Measurements from ENCODE around the gene CMIP.

The CMIP gene

DNA sequence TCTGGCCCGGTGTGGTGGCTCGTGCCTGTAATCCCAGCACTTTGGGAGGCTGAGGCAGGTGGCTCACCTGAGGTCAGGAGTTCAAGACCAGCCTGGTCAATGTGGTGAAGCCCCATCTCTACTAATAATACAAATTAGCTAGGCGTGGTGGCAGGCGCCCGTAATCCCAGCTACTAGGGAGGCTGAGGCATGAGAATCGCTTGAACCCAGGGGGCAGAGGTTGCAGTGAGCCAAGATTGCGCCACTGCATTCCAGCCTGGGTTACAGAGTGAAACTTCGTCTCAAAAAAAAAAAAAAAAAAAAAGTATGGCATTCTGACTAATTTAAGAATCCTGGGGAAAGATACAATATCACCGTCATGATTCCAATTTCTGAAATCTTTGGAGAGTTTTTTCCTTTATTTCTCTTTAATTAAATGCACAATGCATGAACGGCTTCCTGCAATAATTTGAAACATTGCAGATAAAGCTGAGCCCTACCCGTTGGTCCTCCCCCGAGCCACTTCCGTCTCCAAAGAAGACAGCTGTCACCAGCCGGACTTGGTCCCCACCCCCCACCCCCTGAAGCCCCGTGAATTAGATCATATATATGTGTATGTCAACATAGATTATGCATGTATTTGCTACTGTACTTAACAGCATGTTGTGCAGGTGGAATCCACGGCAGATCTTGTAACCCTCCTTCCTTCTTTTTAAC lies 191.8 kb downstream of the CMIP start:
- no peak for DNase-seq (ENCODE audit: low read depth)
- no peak for TF ChIP-seq CTCF (IDR thresholded peaks at IDR 0.05; ENCODE audit: insufficient read depth, low read depth, low read length, missing control alignments)

DNA sequence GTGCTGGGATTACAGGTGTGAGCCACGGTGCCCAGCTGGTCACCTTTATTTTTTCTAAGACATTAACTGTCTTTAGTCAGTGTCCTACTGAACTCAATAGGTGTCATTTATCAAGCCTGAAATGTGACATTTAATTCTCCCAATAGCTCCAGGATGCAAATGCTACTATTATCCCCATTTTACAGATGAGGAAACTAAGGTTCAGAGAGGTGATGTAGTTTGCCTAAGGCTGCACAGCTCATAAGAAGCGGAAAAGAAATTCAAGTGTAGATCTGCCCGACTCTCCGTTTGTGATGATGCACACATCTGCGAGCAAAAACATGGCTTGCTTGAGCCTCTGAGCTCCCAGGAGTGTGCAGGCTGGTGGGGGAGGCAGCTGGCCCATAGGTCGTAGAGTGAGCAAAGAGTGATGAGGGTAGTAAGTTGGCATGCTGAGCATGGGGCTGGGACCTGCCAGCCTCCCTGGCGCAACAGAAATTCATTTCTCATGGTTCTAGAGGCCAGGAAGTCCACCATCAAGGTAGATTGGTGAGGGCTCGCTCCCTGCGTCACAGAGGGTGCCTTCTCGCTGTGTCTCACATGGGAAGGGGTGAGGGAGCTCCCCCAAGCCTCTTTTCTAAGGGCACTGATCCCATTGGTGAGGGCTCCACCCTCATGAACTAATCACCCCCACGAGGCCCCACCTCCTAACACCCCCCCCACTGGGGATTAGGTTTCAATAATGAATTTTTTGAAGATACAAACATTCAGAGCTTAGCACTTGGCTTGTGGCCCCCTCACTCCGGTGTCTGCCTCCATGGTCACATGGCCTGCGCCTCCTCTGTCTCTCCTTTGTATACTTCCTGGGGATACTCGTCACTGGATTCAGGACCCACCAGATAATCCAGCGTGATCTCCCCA lies 193.0 kb downstream of the CMIP start:
- no peak for DNase-seq (ENCODE audit: low read depth)
- no peak overlapping the region for H3K4me3 ChIP-seq (ENCODE audit: low read depth, low read length)
- no peak for TF ChIP-seq CTCF (IDR thresholded peaks at IDR 0.05; ENCODE audit: insufficient read depth, low read depth, low read length, missing control alignments)

More for the DNA sequence above, 191.8 kb downstream of the CMIP start:
- H3K4me3 ChIP-seq (ENCODE audit: low read depth, low read length), result no peak overlapping the region

DNA sequence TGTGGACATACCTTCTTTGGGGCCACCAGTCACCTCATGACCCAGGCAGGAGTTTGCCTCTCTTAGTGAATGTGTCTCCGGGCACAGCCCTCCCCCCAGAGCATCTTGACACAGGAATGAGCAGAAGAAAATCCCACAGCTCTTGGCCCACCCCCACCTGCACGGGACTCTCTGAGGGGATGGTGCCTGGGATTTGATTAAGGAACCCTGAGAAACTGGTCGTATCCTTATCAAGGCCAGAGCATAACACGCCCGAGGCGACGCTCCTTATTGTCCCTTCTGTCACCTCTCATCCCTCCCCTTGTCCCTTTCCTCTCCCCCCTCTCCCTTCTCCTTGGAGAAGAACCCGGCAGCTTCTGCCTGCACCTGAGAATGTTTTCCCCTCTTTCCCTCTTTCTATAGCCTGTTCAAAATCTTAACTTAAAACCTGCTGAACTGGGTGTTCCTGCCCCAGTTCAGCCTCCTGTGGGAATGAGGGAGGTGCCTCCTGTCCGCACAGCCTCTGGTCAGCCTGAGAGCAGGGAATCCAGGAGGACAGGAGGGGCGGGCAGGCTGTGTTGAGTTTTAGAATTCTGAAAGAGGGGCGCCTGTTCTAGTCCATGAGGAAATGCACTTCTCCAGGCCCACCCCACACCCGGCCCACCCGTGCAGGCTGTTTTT lies 193.8 kb downstream of the CMIP start:
- no peak for TF ChIP-seq CTCF (IDR thresholded peaks at IDR 0.05; ENCODE audit: insufficient read depth, low read depth, low read length, missing control alignments)
- H3K4me3 ChIP-seq (ENCODE audit: low read depth, low read length), result no peak overlapping the region
- no peak for DNase-seq (ENCODE audit: low read depth)

DNA sequence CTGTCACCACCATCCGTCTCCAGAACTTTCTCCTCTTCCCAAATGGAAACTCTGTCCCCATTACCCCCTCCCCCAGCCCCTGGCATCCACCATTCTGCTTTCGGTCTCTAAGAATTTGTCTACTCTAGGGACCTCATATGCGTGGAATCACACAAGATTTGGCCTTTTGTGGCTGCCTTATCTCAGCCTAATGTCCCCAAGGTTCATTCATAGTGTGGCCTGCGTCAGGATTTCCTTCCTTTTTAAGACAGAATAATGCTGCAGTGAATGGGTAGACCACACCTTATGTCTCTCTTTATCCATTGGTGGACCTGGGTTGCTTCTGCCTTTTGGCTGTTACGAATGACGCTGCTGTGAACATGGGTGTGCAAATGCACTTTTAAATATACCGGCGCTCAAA lies 194.7 kb downstream of the CMIP start:
- TF ChIP-seq CTCF (IDR thresholded peaks at IDR 0.05; ENCODE audit: insufficient read depth, low read depth, low read length, missing control alignments), result no peak
- no peak overlapping the region for H3K4me3 ChIP-seq (ENCODE audit: low read depth, low read length)
- no peak for DNase-seq (ENCODE audit: low read depth)

DNA sequence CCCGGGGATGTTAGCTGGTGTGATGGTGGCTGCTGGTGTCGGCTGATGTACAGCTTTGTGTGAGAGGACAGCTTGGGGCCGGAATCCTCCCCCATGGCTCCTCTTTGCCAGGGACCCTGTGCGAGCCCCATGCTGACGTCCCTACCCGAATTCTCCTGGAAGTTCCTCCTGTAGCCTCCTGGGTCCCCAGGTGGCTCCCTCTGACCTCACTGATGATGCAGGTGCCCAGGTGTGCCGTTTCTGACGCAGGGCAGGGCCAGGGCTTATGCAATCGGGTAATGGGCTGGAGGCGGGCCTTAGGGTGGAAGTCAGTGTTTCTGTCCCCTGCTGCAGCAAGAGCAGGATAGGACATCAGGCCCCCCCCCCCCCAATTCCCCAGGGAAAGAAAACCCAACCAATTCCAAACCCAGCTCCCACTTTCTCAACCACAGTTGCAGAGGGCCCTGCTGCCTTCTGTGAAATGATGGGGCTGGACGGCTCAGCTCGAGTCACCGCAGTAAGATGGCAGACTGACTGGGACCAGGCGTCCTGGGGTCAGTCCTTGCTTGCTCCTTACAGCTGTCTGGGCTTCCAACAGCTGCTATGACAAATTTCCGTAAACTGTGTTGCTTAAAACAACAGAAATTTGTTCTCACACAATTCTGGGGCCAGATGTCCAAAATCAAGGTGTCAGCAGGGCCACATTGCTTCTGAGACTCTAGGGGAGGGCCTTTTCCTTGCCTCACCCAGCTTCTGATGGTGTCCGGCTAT lies 195.5 kb downstream of the CMIP start:
- no peak overlapping the region for H3K4me3 ChIP-seq (ENCODE audit: low read depth, low read length)
- DNase-seq (ENCODE audit: low read depth), result no peak
- TF ChIP-seq CTCF (IDR thresholded peaks at IDR 0.05; ENCODE audit: insufficient read depth, low read depth, low read length, missing control alignments), result no peak

DNA sequence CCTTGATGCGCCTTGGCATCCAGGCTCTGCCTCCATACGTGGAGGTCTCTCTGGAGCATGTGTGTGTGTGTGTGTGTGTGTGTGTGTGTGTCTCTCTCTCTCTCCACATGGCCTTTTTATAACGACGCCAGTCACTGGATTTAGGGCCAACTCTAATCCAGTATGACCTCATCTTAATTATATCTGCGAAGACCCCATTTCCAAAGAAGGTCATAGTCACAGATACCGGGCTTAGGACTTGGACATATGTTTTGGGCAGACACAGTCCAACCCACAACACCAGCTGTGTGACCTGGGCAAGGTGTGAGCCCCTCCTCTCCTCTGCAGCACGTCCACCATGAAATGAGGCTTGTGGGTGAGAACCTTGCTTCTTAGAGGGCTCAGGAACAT lies 196.1 kb downstream of the CMIP start:
- no peak overlapping the region for H3K4me3 ChIP-seq (ENCODE audit: low read depth, low read length)
- TF ChIP-seq CTCF (IDR thresholded peaks at IDR 0.05; ENCODE audit: insufficient read depth, low read depth, low read length, missing control alignments), result no peak
- DNase-seq (ENCODE audit: low read depth), result no peak

All from GM12865 (cell line).